Lower leg skin (tissue), 3 donors: ENCODE data around the gene ARHGAP45.

ENCODE experiments used
- CTCF ChIP-seq, 3 donors: fragments of 450-650 bp; IDR thresholded peaks; one replicate each; pipeline ENCODE4 v1.5.1; 2016; ENCODE audit warnings: antibody characterized with exemption in 3 of 3, mild to moderate bottlenecking in 3 of 3, moderate library complexity in 2 of 3
- POLR2A ChIP-seq, 2 donors: fragments of 450-650 bp; IDR thresholded peaks; one replicate each; pipeline ENCODE4 v1.6.1; 2016 to 2017; ENCODE audit warnings: antibody characterized with exemption in 2 of 2, mild to moderate bottlenecking in 1 of 2, moderate library complexity in 1 of 2

GRCh38 chr19:1076951-1077350 is 10.0 kb downstream of the ARHGAP45 start:
- TF ChIP-seq POLR2A (IDR thresholded peaks at IDR 0.05) (no peak), CTCF (IDR thresholded peaks at IDR 0.05) (no peak)
